SK-N-SH (cell line): ENCODE data around the gene IGSF9. TPM values are rescaled to one million over a fixed set of nuclear protein-coding genes. Genes with fewer than 3 reads are reported as not detected.
A peak's percentile ranks its signal among the peaks of the same experiment; 100 is the strongest.

ENCODE experiments used
- CTCF ChIA-PET: fragments of 300-600, 350-600 bp; formaldehyde crosslinking; extraction: SDS; loops from one replicate; lab custom pipeline; 2021; lab: Yijun Ruan, JAX
- POLR2A ChIA-PET: fragments of 350-600 bp; sonication (Branson Sonifier 250); formaldehyde crosslinking; extraction: SDS; loops from one replicate; lab custom pipeline; 2020; ENCODE audit warnings: antibody characterized with exemption, inconsistent platforms; lab: Yijun Ruan, JAX
- DNase-seq: peaks from one replicate; pipeline ENCODE4 v3.0.0; 2012
- H2AFZ ChIP-seq: fragments of 200-600 bp; sonication (generic); 2 replicates; pipeline ENCODE4 v1.8.1; 2016; ENCODE audit warnings: antibody characterized with exemption, mild to moderate bottlenecking, low read depth
- H3F3A ChIP-seq: fragments of 200-600 bp; sonication (generic); replicated peaks from 2 replicates; pipeline ENCODE3; 2016; ENCODE audit warnings: antibody characterized with exemption, mild to moderate bottlenecking; ENCODE audit not compliant: insufficient read depth
- H3K27ac ChIP-seq, 2 experiments: fragments of 200-500 bp in 1 of 2; fragments of 200-600 bp in 1 of 2; sonication (Bioruptor generic) in 1 of 2; sonication (generic), shearing (Covaris generic) in 1 of 2; 2 replicates each; pipeline versions ENCODE4 v1.5.1 to v1.6.1; 2014 to 2016; ENCODE audit warnings: low read depth in 2 of 2, inconsistent platforms in 1 of 2, low read length in 1 of 2, mild to moderate bottlenecking in 1 of 2, mixed read lengths in 1 of 2
- H3K27me3 ChIP-seq: fragments of 200-600 bp; sonication (generic), shearing (Covaris generic); 2 replicates; pipeline ENCODE4 v1.6.1; 2016; ENCODE audit warnings: mixed run types; ENCODE audit not compliant: insufficient read depth
- H3K36me3 ChIP-seq, 2 experiments: fragments of 200-500 bp in 1 of 2; fragments of 200-600 bp in 1 of 2; sonication (Bioruptor generic) in 1 of 2; sonication (generic) in 1 of 2; replicated peaks in 1 of 2; 2 replicates each; pipeline versions ENCODE3 to v1.5.1; 2014 to 2016; ENCODE audit warnings: low read length in 1 of 2, mild to moderate bottlenecking in 1 of 2; ENCODE audit not compliant: insufficient read depth in 2 of 2, control insufficient read depth in 1 of 2
- H3K4me1 ChIP-seq, 2 experiments: fragments of 200-500 bp in 1 of 2; fragments of 200-600 bp in 1 of 2; sonication (Bioruptor generic) in 1 of 2; sonication (generic), shearing (Covaris generic) in 1 of 2; 2 replicates each; pipeline versions ENCODE4 v1.5.1 to v1.6.1; 2014 to 2016; ENCODE audit warnings: low read depth in 1 of 2, low read length in 1 of 2, mixed run types in 1 of 2; ENCODE audit not compliant: insufficient read depth in 2 of 2, control insufficient read depth in 1 of 2
- H3K4me2 ChIP-seq: fragments of 200-600 bp; sonication (generic), shearing (Covaris generic); 2 replicates; pipeline ENCODE4 v1.6.1; 2017; ENCODE audit warnings: mixed run types
- H3K4me3 ChIP-seq, 2 experiments: fragments of 200-500 bp in 1 of 2; fragments of 200-600 bp in 1 of 2; sonication (Bioruptor generic) in 1 of 2; sonication (generic), shearing (Covaris generic) in 1 of 2; 2 replicates each; pipeline versions ENCODE4 v1.5.1 to v1.8.1; 2014 to 2016; ENCODE audit warnings: low read depth in 2 of 2, inconsistent platforms in 1 of 2, low read length in 1 of 2, mild to moderate bottlenecking in 1 of 2, mixed read lengths in 1 of 2, moderate library complexity in 1 of 2
- H3K79me2 ChIP-seq: fragments of 200-600 bp; sonication (generic); 2 replicates; pipeline ENCODE4 v1.8.1; 2017; ENCODE audit warnings: mild to moderate bottlenecking; ENCODE audit not compliant: insufficient read depth
- H3K9ac ChIP-seq: fragments of 200-600 bp; sonication (generic); 2 replicates; pipeline ENCODE4 v1.6.1; 2017; ENCODE audit warnings: mixed run types
- H3K9me2 ChIP-seq: fragments of 200-600 bp; sonication (generic); 2 replicates; pipeline ENCODE4 v1.6.1; 2017; ENCODE audit warnings: mixed run types
- H3K9me3 ChIP-seq: fragments of 200-600 bp; sonication (generic); 2 replicates; pipeline ENCODE4 v1.6.1; 2017; ENCODE audit warnings: mixed run types, mild to moderate bottlenecking, moderate library complexity
- H4K20me1 ChIP-seq: fragments of 200-600 bp; sonication (generic); 2 replicates; pipeline ENCODE4 v1.6.1; 2017; ENCODE audit warnings: mild to moderate bottlenecking, mixed run types; ENCODE audit not compliant: insufficient read depth
- EP300 ChIP-seq, 2 experiments: IDR thresholded peaks; 2 replicates each; pipeline versions ENCODE4 v1.4.0 to v1.6.1; 2012; ENCODE audit warnings: borderline replicate concordance in 1 of 2, low read depth in 1 of 2, low read length in 1 of 2
- FOXJ3 ChIP-seq: sonication (generic); formaldehyde crosslinking; IDR thresholded peaks from 2 replicates; pipeline ENCODE4 v1.5.1; 2020; ENCODE audit warnings: mild to moderate bottlenecking, missing genetic modification reagents
- FOXM1 ChIP-seq: IDR thresholded peaks from 2 replicates; pipeline ENCODE4 v1.4.0; 2012; ENCODE audit warnings: low read depth, mild to moderate bottlenecking
- JUND ChIP-seq: IDR thresholded peaks from 2 replicates; pipeline ENCODE4 v1.4.0; 2012
- MEF2A ChIP-seq: IDR thresholded peaks from 2 replicates; pipeline ENCODE4 v1.4.0; 2012; ENCODE audit warnings: low read depth, borderline replicate concordance
- MXI1 ChIP-seq: IDR thresholded peaks from 2 replicates; pipeline ENCODE4 v1.6.1; 2012; ENCODE audit warnings: mild to moderate bottlenecking, low read depth, low read length, improper control_type of control experiment
- NFIC ChIP-seq: IDR thresholded peaks from 2 replicates; pipeline ENCODE4 v1.4.0; 2012; ENCODE audit warnings: borderline replicate concordance
- NRF1 ChIP-seq: IDR thresholded peaks from 2 replicates; pipeline ENCODE4 v1.6.1; 2012; ENCODE audit warnings: low read depth, mild to moderate bottlenecking, low read length
- SIN3A ChIP-seq: IDR thresholded peaks from 2 replicates; pipeline ENCODE4 v1.6.1; 2012; ENCODE audit warnings: low read depth, mild to moderate bottlenecking, low read length, moderate library complexity, borderline replicate concordance
- TAF1 ChIP-seq: IDR thresholded peaks from 2 replicates; pipeline ENCODE4 v1.6.1; 2012; ENCODE audit warnings: low read depth, mild to moderate bottlenecking, low read length, moderate library complexity, borderline replicate concordance
- TEAD4 ChIP-seq: IDR thresholded peaks from 2 replicates; pipeline ENCODE4 v1.4.0; 2012; ENCODE audit warnings: mild to moderate bottlenecking, borderline replicate concordance; ENCODE audit not compliant: insufficient read depth
- YY1 ChIP-seq: IDR thresholded peaks from 2 replicates; pipeline ENCODE4 v1.4.0; 2012; ENCODE audit warnings: low read depth, mild to moderate bottlenecking
- WGBS: methylation state at CpG from one replicate; pipeline ENCODE4 v1.1.6; 2017; ENCODE audit warnings: low lambda C conversion rate; 5-methylcytosine and 5-hydroxymethylcytosine counted together
- polyA plus RNA-seq, 3 experiments: library from polyadenylated mRNA; depleted of rRNA; stranded (reverse); fragments of >200 nt; gene quantifications; 2 replicates each; pipeline ENCODE4 v1.2.3, GENCODE V29; 2012
- TF ChIP-seq, protein P1 (sequence below): fragments of 150-350 bp; IDR thresholded peaks from 2 replicates; pipeline ENCODE4 v1.6.1; 2016; ENCODE audit warnings: mild to moderate bottlenecking, low read depth, low read length
- TF ChIP-seq, protein P2 (sequence below): IDR thresholded peaks from 2 replicates; pipeline ENCODE4 v1.4.0; 2012; ENCODE audit warnings: low read depth, borderline replicate concordance
- TF ChIP-seq, protein P3 (sequence below): IDR thresholded peaks from 2 replicates; pipeline ENCODE4; 2012
- TF ChIP-seq, protein P4 (sequence below): IDR thresholded peaks from 2 replicates; pipeline ENCODE4 v1.4.0; 2012; ENCODE audit warnings: low read depth, borderline replicate concordance

The IGSF9 gene
- polyA plus RNA-seq, 1 of the 3 experiments (the other 2 are of a cell fraction): 2.4 TPM

DNA sequence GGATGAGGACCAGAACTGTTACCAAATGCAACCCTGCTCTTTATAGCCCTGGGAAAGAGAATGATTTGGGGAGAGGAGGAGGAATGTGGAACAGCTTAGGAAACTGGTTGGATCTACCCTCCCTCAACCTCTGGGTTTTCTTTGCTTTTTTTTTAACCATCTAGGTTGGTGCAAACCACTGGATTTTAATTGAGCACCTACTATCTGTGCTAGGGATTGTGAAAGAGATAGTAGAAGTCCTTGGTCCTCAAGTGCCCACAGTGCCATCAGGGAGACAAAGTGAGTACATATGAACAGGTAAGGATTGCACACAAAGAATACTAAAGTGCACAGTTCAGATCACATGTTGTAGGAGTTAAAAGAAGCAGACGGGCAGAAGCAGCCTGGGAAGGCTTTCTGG, 24.8 kb downstream of the IGSF9 start (continued):
- TF ChIP-seq, protein P1, sequence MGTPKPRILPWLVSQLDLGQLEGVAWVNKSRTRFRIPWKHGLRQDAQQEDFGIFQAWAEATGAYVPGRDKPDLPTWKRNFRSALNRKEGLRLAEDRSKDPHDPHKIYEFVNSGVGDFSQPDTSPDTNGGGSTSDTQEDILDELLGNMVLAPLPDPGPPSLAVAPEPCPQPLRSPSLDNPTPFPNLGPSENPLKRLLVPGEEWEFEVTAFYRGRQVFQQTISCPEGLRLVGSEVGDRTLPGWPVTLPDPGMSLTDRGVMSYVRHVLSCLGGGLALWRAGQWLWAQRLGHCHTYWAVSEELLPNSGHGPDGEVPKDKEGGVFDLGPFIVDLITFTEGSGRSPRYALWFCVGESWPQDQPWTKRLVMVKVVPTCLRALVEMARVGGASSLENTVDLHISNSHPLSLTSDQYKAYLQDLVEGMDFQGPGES: no peak
- TF ChIP-seq YY1: no peak
- TF ChIP-seq, protein P2, sequence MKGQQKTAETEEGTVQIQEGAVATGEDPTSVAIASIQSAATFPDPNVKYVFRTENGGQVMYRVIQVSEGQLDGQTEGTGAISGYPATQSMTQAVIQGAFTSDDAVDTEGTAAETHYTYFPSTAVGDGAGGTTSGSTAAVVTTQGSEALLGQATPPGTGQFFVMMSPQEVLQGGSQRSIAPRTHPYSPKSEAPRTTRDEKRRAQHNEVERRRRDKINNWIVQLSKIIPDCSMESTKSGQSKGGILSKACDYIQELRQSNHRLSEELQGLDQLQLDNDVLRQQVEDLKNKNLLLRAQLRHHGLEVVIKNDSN: no peak
- TF ChIP-seq TEAD4: no peak
- no peak for TF ChIP-seq JUND

DNA sequence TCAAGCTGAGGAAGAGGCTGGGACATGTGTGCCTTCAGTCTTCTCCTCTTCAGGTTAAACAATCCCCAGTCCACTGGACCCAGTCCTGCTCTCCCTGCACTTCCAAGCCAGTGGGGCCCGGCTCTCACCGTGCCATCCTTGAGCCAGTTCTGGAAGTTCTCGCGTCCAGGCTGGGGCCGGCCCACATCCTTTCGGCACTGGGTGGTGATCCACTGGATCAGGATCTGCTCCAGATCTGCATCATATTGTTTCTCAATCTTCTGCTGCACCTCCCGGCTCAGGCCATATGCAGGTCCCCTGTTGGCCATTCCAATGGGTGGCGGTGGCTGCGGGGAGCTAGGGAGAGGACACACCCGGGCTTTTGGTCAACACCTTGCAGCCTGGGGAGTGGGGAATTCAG, 25.2 kb downstream of the IGSF9 start:
- 99% methylated on average over 10 of the region's 10 CpGs for WGBS
- Histone ChIP-seq H3K27me3 (no peaks in the 10 kb centered on the region), H3K9me2 (no peaks in the 10 kb centered on the region), H3K9me3 (no peaks in the 10 kb centered on the region), H3F3A (peaks cover 51% of the 10 kb centered on the region), H3K4me3 (no peak overlapping the region), H3K9ac (no peak overlapping the region), H3K36me3 (peaks cover 25 to 35% of the 10 kb centered on the region in 2 experiments), H4K20me1 (peaks cover 58% of the 10 kb centered on the region), H3K4me1 (peaks cover 41 to 54% of the 10 kb centered on the region in 2 experiments), H2AFZ (no peak overlapping the region), H3K27ac (peak overlapping the region in 1 of 2 experiments; percentile 97; a peak in 2 of 4 replicates), H3K4me2 (no peak overlapping the region), H3K79me2 (peaks cover 73% of the 10 kb centered on the region)
- ChIA-PET POLR2A (no interaction called here), CTCF (interaction anchor here (1.3 to 22.3 kb wide), 4 partner anchors 13 to 121 kb away, joined by 4 to 460 read pairs (median 18); no protein-coding TSS in a partner anchor)
- DNase-seq: no peak
- TF ChIP-seq MXI1 (no peak), NFIC (no peak)
- TF ChIP-seq, all 33 proteins: peak for 0

DNA sequence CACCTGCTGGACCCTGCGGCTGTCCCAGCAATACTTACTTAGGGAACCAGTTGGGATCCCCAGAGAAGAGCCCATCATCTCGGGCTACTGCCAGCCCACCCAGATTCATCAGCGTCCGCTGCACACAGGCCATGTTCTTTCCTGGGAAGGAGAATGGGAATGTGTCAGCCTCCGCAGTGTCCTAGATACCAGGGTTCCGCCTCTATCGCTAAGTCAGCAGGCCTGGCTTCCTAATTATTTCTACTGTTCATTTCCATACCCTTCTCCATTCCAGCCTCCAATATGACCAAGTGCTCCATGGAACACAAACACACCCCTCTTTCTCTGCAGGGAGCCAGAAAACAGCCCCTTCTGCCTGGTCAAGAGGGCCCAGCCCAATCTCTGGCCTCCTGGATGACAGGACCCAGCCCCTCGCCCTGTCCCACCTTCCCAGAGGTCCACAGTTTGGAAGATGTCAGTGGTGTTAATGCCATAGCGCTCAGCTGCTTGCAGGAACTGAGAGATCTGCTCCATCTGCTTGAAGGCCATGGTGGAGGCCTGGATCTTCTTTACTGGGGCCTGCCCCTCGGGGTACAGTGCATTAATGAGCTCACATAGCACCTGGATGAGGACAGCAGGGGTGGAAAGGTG, 26.1 kb downstream of the IGSF9 start:
- DNase-seq: no peak
- Histone ChIP-seq H4K20me1 (peaks cover 58% of the 10 kb centered on the region), H3K9ac (no peak overlapping the region), H3K9me3 (no peaks in the 10 kb centered on the region), H3K79me2 (peaks cover 68% of the 10 kb centered on the region), H2AFZ (no peak overlapping the region), H3K4me2 (no peak overlapping the region), H3K9me2 (no peaks in the 10 kb centered on the region), H3K4me3 (no peak overlapping the region), H3K36me3 (peaks cover 25 to 35% of the 10 kb centered on the region in 2 experiments), H3F3A (peaks cover 55% of the 10 kb centered on the region), H3K27ac (peak overlapping the region in 1 of 2 experiments; percentile 97; a peak in 2 of 4 replicates), H3K27me3 (no peaks in the 10 kb centered on the region), H3K4me1 (peaks cover 41 to 56% of the 10 kb centered on the region in 2 experiments)
- POLR2A ChIA-PET: no interaction called here
- CTCF ChIA-PET: interaction anchor here (1.3 to 22.3 kb wide), 4 partner anchors 14 to 121 kb away, joined by 4 to 460 read pairs (median 14); no protein-coding TSS in a partner anchor
- TF ChIP-seq FOXJ3 (no peak), MEF2A (no peak), TAF1 (no peak), NRF1 (no peak), NFIC (no peak), EP300 (IDR thresholded peaks at IDR 0.05; ENCODE audit: borderline replicate concordance in 1 of 2, low read depth in 1 of 2, low read length in 1 of 2) (no peak), FOXM1 (no peak), SIN3A (no peak)
- TF ChIP-seq, protein P3, sequence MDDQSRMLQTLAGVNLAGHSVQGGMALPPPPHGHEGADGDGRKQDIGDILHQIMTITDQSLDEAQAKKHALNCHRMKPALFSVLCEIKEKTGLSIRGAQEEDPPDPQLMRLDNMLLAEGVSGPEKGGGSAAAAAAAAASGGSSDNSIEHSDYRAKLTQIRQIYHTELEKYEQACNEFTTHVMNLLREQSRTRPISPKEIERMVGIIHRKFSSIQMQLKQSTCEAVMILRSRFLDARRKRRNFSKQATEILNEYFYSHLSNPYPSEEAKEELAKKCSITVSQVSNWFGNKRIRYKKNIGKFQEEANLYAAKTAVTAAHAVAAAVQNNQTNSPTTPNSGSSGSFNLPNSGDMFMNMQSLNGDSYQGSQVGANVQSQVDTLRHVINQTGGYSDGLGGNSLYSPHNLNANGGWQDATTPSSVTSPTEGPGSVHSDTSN: no peak
- TF ChIP-seq, protein P4, sequence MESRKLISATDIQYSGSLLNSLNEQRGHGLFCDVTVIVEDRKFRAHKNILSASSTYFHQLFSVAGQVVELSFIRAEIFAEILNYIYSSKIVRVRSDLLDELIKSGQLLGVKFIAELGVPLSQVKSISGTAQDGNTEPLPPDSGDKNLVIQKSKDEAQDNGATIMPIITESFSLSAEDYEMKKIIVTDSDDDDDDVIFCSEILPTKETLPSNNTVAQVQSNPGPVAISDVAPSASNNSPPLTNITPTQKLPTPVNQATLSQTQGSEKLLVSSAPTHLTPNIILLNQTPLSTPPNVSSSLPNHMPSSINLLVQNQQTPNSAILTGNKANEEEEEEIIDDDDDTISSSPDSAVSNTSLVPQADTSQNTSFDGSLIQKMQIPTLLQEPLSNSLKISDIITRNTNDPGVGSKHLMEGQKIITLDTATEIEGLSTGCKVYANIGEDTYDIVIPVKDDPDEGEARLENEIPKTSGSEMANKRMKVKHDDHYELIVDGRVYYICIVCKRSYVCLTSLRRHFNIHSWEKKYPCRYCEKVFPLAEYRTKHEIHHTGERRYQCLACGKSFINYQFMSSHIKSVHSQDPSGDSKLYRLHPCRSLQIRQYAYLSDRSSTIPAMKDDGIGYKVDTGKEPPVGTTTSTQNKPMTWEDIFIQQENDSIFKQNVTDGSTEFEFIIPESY: no peak
- TF ChIP-seq, protein P2: no peak
- 100% methylated on average over 4 of the region's 10 CpGs for WGBS
